GM13977 (cell line): ENCODE results near the gene NPAS3.
"Not testable (repeated sequence)": the region's sequence is repeated elsewhere in the genome, so short reads cannot be mapped to it uniquely, and the experiment has no call there.

ENCODE experiments used
- DNase-seq: peaks from one replicate; pipeline ENCODE4 v3.0.0; 2012; ENCODE audit warnings: low spot score
- in situ Hi-C: fragments of 300-500 bp; cut with MboI; formaldehyde crosslinking; loops from one replicate; pipeline ENCODE4 v1.12.0; 2022; ENCODE audit warnings: low sequenced_read_pairs, low pct_unique_long_range_greater_than_20kb, mixed read lengths, inconsistent platforms; ENCODE audit not compliant: unreplicated experiment
- TF ChIP-seq, protein P1 (sequence below): IDR thresholded peaks from 2 replicates; pipeline ENCODE4 v1.5.1; 2012; ENCODE audit warnings: mild to moderate bottlenecking, control low read depth; ENCODE audit not compliant: insufficient read depth; ENCODE audit errors: extremely low read depth, missing control alignments

The NPAS3 gene

DNA sequence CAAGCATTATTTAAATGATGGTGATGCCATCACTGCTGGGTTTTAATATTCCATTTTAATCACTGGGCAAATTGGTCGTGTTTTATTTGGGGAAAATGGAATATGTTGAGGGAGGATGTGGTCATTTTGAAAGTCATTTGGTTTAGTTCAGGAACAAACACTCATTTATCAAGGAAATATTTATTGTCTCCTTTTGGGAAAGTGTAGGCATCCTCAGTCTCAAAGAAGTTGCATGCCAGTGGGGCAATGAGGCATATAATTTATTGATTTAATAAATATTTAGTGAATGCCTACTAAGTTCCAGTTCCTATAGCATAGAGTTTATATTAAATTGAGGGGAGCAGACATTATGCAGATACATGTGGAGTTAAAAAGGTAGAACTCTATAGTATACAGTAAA, 134.3 kb downstream of the NPAS3 start:
- no peak for DNase-seq
- TF ChIP-seq, protein P1, sequence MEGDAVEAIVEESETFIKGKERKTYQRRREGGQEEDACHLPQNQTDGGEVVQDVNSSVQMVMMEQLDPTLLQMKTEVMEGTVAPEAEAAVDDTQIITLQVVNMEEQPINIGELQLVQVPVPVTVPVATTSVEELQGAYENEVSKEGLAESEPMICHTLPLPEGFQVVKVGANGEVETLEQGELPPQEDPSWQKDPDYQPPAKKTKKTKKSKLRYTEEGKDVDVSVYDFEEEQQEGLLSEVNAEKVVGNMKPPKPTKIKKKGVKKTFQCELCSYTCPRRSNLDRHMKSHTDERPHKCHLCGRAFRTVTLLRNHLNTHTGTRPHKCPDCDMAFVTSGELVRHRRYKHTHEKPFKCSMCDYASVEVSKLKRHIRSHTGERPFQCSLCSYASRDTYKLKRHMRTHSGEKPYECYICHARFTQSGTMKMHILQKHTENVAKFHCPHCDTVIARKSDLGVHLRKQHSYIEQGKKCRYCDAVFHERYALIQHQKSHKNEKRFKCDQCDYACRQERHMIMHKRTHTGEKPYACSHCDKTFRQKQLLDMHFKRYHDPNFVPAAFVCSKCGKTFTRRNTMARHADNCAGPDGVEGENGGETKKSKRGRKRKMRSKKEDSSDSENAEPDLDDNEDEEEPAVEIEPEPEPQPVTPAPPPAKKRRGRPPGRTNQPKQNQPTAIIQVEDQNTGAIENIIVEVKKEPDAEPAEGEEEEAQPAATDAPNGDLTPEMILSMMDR, result no peak
- in situ Hi-C loops, result no loop called here

DNA sequence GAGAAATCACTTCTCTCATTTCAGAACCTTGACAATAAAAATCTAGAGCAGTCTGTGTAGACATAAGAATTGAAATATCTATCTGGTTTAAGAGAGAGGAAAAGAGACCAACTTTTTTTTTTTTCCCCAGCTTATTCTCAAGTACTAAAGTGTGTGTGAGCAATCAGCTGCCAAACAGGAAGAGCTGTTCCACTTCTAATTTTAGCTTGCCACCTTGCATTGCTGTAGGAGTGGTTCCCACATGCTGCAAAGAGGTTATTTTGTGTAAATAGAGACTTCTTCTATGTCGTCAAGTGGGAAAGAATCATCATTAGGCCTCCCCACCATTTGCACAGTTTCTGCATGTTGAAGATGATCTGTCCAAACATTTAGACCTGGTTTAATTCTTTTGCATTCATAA, 142.6 kb downstream of the NPAS3 start:
- TF ChIP-seq, protein P1, result no peak
- DNase-seq, result no peak
- in situ Hi-C loops, result no loop called here

DNA sequence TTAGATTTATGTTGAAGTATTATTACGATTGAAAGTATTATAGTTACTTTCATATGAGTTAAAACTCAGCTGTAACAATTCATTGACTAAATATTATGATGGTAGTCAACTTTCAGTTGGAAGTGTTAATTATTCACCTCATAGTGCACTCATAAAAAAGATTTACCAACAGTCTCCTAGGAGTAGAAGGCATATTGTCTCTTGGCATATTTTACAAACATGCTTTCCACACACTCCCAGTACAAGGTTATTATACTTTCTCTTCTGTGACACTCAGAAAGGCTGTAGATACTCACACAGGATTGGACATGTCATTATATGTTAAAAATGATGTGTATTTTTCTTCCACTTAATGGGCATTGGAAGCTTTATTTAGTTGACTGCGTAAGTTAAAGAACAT, 147.1 kb downstream of the NPAS3 start:
- in situ Hi-C loops, result no loop called here
- DNase-seq, result no peak
- TF ChIP-seq, protein P1, result no peak

DNA sequence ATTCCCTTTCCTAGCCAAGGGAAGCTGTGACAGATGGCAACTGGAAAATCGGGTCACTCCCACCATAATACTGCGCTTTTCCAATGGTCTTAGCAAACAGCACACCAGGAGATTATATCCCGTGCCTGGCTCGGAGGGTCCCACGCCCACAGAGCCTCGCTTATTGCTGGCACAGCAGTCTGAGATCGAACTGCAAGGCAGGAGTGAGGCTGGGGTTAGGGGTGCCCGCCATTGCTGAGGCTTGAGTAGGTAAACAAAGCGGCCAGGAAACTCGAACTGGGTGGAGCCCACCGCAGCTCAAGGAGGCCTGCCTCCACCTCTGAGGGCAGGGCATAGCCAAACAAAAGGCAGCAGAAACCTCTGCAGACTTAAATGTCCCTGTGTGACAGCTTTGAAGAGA, 149.6 kb downstream of the NPAS3 start:
- DNase-seq, in situ Hi-C loops: not testable (repeated sequence)

DNA sequence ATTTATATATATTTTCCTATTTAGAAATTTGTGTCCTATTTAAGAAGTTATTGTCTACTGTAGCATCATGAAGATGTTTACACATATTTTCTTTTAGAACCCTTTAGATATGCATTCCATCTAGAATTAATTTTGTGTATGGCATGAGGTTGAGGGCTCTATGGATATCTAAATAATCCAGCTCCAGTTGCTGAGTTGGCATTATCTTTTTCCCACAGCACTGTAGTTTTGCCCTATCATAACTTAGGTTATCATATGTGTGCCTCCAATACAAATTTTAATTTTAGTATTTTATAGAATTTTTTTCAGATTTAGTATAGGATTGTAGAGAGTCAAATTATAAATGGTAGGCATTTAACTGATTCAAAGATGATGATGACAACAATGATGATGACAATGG, 159.3 kb downstream of the NPAS3 start:
- in situ Hi-C loops, result no loop called here
- TF ChIP-seq, protein P1, result no peak
- DNase-seq, result no peak

DNA sequence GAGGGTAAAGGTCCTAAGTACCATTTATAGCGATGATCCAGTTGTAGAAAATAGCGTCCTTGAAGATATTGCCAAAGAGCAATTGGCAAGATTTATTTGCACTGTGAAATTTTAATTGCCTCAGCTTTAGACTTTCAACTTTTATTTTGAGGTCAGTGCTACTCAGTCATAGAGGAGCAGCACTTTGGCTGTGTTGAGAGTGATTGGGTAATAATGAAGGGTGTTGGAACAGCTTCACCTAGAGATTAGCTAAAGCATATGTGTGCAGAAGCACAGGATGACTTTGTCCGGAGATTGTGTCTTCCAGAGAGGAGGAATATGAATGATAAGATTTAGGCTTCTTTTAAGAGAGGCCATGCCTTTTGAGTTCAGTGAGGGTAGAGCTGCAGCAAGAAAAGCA, 164.8 kb downstream of the NPAS3 start:
- TF ChIP-seq, protein P1, result no peak
- no peak for DNase-seq
- in situ Hi-C loops, result no loop called here

DNA sequence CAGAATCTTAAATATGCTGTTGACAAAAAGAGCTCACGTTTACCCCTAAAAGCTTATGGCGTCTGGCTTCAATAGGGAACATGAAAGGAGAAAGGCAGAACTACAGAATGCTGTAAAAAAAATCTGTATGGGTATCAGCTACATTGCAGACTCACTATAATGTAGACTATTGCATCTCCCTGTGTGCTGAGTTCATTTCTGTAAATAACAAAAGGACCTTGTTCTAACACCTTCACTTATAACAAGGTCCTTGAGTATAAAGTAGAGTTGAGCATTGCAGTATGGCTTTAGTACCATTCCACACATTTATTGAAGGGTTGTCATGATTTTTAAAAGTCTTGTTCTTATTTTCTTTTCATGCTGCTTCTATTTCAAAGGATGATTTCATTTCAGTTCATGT, 165.3 kb downstream of the NPAS3 start:
- DNase-seq, result no peak
- in situ Hi-C loops, result no loop called here
- TF ChIP-seq, protein P1, result no peak
